Stimulated activated CD8-positive, alpha-beta memory T cell treated with anti-CD3 and anti-CD28 coated beads, Interleukin-12 subunit alpha, Interleukin-12 subunit beta, amount 100 ng/mL, for 24 hours (primary cell): ENCODE results near the gene TNS3.

ENCODE experiments used
- DNase-seq: peaks from one replicate; pipeline ENCODE4 v3.0.0-alpha.2; 2020; ENCODE audit errors: extremely low read depth

The TNS3 gene

DNA sequence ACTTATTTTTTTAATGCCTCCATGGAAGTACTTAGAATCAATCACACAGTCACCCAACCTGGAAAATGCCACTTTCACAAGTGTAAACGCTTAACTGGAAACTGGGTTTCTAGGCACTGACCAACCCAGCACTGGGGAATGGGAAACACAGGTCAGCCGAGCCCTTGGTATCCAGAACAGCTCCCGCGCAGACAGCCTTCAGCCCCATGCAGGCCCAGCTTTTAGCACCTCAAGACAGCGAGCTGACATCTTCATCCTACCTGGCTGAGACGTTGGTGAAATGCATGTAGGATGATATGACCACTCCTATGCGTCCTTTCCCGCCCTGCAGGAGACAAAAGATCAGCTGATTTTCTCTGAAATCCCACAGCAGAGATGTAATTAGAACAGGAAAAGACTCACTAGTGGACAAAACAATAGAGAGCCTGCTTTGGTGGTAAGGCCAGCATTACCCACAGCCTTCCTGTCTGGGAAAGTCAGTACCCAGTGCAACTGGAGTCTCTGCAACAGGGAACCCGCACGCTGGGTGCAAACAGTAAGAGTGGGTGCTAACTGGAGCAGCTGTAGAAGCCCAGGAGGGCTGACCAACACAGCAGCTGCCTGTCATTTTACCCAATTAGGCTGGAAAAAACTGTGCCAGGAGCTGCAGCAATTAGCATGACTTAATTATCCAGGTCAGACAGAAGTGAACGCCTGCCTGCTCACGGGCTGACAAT is 153.7 kb downstream of the TNS3 start:
- DNase-seq, result no peak

DNA sequence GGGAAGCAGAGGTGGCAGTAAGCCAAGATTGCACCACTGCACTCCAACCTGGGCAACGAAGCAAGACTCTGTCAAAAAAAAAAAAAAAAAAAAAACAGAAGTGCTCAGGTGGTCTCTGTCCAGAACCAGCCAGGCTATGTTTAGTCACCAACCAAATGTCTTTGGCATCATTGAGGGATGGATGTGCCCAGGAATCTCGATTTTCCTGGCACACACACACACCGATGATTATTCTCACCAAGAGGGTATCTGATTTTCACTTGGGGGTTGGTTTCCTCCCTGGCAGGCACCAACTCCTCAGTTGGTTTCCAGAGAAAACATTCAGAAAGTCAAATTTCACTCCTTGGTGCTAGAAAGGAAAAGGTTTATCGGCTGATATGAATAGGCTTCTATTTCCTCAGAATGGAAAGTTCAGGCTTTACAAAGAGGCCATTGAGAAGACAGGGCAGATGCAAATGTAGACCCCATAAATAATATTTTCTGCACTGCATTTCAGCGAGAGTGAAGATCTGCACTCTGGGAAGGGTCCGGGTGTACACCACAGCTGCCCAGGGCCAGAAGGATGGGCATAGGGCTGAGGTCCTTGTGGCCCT is 154.8 kb downstream of the TNS3 start:
- DNase-seq, result no peak

DNA sequence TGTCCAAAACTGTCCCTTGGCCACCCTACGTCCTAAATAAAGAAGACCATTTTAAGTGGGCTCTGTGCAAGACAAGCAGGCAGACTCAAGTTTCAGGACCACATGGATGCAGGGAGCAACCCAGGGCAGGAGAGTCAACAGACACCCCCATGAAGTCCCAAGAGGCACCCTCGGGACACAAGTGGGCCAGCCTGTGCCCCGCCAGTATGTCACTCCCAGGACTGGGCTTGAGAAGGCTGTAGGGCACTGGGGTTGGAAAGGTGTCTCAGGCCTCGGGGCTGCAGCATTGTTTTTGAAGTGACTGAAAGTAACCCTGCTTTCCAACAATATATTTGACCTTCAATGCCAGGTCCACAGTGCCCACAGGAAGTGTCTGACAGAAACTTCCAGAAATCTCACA is 157.4 kb downstream of the TNS3 start:
- DNase-seq, result no peak

DNA sequence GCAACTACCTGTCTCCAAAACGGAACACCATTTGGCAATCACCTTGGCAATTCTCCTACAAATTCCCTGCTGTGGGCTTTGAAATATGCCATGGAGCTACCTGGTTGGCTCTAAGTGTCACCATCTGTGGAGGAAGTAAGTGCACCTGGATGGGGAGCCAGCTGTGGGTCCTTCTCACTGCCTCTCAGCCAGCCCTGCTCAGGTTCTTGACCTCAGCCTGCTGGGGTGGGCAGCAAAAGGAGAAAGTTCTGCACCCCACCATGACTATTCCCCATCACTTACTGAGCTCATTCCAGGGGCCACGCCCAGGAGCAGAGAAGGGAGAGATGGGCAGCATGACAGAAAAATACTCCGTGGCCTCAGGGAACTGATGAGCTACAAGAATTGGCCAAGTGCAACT is 158.7 kb downstream of the TNS3 start:
- no peak for DNase-seq

DNA sequence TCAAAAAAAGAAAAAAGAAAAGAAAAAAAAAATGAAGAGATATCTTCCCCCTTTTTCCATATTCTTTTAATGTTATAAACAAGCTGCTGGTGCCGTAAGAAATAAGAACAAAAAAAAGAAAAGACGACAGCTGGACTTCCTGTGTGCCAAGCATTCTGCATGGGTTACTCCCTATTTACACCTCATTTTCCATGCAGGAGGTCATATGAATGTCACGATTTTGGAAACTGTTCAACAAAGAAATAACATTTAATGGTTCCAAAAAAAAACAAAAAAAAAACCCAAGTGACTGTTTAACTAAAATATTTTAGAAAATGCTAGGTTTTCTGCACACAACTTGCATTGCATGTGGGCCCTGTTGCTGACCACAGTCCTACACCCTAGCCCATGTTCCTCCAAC is 159.3 kb downstream of the TNS3 start:
- DNase-seq, result no peak

DNA sequence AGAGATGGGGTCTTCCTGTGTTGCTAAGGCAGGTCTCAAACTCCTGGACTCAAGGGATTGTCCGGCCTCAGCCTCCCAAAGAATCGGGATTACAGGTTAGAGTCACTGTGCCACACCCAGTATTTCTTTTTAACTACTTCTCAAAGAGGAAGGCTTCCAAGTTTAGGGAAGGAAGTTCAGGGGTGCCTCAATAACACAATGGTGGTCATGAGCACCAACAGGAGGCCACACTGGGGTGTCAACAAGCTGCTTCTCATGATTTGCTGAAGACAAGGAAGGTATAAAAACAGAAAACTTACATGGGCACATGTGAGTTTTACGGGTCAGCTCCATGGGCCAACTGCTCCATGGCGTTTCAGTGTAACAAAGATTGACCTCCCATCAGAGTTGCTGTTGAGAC is 160.5 kb downstream of the TNS3 start:
- DNase-seq, result no peak

DNA sequence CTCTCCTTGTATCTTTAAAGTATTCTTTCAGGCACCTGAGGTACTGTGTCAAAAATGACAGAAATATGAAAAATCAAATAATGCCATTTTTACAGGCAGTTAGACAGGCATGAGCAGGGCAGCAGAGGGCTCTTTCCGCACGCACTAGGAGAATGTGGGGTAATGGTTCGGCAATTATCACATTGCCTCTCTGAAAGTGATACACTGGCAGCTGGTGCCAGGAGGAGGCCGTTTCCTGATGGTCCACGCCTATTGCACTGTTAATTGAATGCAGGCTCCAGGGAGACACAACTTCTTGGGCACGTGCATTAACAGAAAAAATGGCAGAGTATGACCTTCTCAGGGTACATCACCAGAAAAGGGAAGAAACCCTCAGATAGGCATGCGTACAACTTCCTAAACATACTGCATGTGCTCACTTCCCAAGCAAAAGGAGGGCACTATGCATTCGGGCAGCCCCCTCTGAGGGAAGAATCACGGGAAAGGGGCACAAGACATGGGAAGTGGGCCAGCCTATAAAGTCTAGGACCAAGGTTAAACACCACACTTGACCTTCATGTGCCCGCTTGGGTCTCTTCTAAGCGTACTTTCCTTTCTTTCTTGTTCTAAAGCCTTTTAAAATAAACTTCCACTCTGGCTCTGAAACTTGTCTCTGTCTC is 161.7 kb downstream of the TNS3 start:
- DNase-seq, result no peak

DNA sequence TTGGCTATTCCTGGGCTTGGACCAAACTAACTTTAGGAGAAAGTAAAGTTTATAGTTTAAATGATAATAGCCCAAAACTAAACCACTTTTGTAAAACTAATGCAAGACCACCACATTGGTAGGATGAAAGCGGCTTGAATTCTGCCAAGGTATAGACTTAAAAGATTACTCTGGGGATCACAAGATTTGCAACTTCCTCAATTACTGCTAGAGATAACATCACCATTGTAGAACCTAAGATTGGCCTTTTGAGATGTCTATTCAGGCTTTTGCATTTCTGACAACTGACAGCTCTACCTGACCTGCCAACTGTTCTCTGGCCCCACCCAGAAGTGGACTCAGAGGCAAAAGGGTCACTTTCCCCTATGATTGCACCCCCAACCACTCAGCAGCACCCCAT is 162.4 kb downstream of the TNS3 start:
- DNase-seq, result no peak

DNA sequence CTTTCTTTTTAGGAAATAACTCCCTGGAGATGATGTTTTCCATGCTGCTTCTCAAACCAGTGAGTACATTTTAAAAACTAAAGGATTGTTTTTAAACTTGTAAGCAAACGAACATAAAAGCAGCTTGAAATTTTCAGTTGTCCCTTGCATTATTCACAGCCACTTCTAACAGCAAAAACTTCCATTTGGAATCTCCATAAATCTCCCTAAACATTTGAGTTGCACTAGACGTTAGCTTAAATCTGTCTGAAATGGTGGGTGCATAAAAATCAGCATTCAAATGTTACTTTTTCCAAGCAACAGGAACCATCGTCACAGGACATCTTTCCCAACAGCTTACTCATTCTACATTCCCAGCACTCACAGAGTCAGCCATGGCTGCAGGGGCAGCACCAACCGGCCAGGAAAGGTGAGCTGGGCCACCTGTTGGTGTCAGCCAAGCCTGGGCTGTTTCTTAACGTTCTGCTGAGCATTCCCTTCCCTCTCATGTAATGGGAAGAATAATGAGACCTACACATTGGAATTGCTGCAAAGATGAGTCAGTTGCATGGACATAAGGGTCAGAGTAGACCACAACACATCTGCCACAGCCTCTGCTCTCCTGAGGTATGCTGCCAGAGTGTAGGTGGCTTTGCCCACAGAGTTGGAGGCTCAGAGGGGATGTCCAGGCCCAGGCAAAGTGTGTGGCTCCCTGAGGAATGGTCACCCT is 163.2 kb downstream of the TNS3 start:
- no peak for DNase-seq

DNA sequence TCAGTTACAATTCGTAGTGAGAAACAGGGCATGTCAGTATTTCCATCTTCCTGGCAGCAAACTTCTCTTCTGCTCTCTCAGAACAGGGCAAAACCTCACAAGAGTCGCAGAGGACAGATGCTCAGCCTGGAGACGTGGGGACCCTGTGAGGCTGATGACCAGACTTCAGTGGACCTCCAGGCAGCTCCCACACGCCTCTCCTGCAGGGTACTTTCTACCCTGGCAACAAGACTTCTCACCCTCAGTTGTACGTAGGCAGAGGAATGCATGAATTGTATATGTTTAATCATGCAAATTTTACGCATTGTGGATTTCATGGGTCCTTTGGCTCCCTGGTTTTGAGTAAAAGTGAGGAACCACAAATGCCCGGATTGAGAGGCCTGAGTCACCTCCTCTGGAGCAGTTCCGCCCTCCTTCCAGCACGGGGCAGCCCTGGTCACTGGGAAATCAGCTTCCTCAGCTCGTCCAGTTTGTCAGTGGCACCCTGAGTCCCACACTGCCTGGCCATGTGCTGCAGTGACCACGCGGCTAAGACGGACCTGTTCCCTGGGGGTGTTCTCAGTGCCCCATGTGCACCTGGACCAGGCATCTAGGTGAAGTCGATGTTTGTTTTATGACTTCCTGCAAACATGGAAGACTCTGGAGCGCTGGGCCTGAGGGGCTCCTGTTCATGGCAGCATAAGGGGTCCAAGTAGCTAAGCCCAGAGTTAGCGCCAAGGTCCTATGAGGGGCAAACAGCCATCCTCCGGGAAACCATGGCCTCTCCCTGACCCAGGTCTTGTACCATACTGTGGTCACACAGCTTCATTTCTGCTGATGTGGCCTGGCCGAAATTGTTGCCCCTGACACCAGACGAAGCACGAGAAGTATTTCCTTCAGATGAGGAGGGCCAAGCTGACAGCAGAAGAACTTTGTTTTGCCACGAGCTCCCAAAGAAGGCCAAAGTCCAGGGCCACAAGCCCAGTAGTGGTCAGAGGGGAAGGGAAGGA is 165.1 kb downstream of the TNS3 start:
- no peak for DNase-seq

DNA sequence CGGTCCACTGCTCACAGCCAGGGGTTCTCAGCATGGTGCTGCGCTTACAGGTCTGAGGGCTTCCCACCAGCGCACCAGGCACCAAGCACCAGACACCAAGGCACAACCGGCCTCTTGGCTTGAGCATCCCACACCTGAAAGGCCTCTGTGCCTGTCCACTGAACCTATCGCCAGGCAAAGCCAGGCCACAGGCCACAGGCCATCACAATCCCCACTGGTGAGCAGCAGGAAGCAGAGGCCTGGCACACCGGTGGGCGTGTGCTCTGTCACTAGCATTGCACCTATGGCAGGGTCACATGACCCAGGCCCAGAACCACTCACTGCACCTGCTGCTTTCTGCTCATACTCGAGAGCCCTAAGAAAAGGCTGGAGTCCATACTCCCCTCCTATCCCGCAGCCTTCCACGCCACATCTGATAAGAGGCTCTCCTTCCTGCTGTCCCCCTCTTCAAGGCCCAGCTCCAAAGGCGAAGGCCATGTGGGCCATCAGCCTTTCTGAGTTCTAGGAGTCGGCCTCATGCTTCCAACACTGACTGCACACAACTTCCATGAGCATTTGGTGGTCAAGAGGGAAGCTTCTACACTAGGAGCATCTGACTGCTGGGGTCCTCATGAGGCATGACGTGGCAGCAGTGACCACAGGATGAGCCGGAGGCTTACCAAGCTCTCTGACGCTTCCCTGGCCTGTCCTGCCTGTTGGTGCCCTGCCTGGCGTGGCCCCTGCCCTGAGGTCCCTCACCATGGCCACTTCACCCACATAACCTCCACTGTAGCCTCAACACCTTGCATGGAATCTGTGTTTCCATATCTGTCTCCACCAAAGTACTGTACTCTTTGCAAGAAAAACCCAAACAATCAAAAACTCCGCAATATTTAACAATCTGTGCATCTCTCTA is 166.3 kb downstream of the TNS3 start:
- no peak for DNase-seq

DNA sequence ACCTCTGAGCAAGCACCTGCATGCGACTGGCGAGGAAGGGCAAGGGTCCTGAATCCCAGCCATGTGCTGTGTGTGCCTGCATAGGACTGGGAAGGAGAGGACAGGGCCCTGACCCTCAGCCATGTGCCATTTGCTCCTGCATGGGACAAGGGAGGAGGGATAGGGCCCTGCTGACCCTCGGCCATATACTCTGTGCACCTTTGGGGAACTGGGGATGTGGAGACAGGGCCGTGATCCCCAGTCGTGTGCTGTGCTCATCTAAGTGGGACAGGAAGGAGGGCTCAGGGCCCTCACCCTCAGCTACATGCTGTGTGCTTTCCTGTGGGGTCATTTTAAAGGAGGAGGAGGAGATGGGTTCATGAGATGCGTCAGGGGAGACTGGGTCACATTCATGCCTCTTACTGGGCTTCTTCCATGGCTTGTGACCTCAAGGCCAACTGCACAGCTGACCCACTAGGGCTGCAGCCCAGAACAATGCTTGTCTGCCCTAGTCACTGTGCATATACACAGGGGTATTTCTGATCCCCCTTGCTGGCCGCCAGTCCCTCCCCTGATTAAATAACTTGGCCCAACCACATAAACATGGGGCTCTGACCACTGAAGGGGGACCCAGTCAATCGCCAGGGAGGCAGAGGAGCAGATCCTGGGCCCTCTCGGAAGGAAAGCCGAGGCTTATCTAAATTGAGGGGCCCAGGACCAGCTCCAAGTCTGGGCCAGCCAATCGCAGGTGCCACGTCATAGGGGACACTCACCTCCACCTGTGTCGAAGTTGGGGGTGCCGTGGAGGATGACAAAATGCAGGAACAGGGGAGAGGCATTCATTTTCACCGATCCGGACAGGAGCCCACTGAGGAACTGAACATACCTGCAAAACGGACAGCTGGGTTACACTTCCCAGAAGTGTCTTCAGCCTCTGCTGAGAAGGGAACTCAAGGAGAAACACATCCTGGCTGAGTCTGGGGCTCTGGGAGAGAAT is 167.3 kb downstream of the TNS3 start:
- DNase-seq, result no peak

DNA sequence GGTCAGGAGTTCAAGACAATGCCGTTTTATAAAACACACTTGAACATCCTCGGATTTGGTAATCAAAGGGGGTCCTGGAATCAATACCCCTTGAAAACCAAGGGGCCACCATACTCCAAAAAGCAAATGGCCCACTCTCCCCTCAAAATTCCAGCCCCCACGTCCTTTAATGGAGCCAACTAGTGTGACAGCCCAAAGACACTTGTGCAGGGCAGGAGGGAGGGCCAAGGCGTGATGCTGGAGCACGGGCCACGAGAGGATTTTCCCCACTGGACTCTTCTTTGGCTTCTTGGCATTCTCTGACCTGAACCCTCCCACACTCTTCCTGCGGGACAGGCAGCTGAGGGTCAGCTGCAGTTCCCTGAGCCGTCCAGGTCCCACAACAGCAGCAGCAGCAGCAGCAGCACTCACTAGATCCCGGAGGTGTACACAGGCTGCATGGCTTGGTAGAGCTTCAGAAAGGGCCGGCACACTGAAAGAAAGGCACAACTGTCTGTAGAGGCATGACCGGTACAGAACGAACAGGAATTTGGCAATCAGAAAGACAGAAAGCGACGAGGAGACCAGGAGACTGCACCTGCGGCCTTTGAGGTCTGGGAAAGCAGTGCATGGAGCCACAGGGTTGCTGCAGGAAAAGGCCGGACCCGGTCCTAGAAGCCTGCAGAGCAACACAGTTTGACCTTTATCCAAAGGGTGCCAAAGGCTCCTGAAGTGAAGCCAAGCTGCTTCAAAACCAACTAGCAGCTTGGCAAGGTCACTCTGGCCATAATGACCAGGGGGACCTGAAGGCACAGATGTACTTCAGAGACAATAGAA is 168.2 kb downstream of the TNS3 start:
- no peak for DNase-seq

DNA sequence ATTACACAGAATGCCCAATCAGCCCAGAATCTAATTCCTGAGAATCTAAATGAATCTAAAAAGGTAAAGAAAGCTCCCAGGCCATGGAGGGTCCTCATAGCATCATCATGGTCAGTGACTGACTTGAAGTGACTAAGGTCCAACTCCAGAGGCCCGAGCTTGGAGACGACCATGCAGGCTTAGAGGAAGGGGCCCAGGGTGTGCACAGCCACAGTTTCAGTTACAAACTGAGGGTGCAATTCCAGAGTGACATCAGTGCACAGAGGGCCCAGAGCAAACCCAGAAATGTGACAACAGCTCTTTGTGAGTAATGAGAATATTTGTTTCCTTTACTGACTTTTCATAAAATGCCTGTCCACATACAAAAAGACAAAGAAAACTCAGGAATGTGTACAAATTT is 170.0 kb downstream of the TNS3 start:
- DNase-seq, result no peak

DNA sequence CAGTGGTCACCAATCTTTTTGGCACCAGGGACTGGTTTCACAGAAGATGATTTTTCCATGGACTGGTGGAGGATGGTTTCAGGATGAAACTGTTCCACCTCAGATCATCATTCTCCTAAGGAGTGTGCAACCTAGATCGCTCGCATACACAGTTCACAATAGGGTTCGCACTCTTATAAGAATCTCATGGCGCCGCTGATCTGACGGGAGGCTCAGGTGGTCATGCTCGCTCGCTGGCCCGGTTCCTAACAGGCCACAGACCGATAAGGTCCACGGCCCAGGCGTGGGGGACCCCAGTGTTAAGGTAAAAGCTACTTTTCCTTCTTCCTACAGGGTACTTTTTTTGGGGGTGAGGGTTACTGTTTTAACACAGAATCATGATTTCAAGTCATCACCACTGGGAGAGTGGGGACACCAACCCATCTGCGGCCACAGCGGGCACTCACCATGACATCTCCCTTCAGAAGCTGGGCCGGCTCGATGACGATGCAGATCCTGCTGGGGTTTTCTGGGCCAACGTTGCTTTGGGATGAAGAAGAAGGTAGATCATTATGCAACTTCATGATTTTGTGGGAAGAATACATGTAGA is 170.5 kb downstream of the TNS3 start:
- DNase-seq, result no peak

DNA sequence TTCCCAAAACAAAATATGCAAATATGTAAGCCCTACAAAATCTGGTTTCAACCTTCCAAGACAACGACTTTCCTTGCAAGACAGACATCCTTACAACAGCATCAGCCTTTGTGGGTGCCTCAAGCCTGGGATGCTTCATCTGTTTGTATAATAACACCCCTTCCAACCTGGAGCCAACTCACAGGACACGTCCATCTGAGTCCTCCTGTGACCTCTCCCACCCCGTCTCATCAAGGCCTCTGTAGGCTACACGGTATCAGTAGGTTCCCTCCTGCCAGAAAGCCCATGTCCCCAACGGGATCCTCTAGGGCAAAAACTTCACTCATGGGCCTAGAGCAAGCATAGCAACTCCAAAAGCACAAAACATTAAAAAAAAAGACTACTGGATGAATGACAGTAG is 173.2 kb downstream of the TNS3 start:
- DNase-seq, result no peak

DNA sequence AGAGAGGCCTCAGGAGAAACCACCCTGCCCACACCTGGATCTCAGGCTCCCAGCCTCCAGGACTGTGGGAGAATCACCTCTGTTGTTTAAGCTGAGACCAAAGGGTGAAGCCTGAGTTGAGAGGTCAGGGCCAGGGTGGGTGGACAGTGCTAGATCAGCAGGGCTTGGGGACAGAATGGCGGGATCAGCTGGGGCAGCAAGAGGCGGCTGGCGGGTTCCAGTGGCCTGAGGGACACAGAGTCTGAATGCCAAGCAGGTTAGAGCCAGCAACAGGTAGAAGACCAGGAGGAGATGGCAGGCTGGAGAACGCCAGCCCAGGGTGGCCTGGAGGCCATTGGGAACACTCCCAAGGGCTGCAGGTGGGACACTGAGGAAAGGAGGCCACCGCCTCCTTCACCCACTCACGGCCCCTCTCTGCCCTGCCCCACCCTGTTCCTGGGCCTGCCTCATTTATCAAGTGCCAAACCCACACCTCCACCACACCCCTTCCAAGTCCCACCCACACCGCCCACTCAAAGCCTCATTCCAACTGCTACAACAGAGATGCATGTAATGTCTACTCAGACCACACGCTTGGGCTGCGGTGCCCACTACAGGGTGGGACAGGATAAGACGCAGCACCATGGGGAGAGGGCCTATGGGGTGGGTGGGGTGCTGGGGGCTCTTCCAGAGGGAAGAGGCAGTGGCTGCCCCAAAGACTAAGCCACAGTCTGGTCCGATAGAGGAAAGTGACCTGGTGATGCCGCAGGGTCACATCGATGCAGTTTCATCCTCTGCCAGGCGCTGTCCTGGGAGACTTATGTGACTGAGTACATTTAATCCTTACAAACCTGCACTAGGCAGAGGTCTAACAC is 173.9 kb downstream of the TNS3 start:
- no peak for DNase-seq
